Dermis microvascular lymphatic vessel endothelial cell (primary cell): ENCODE measurements around the gene CCM2. TPM values are rescaled to one million over a fixed set of nuclear protein-coding genes. Genes with fewer than 3 reads are reported as not detected.

ENCODE experiments used
- DNase-seq, 2 donors: peaks; one replicate each; pipeline versions ENCODE4 v3.0.0 to v3.0.0-alpha.2; 2010; ENCODE audit warnings: low read depth in 2 of 2
- total RNA-seq: library from RNA; depleted of rRNA; stranded (reverse); fragments of >200 nt; gene quantifications from 2 replicates; pipeline ENCODE4 v1.2.1, GENCODE V29; 2014

Gene CCM2
- total RNA-seq, 1 donor from 2014 or later: 44.4 TPM

DNA sequence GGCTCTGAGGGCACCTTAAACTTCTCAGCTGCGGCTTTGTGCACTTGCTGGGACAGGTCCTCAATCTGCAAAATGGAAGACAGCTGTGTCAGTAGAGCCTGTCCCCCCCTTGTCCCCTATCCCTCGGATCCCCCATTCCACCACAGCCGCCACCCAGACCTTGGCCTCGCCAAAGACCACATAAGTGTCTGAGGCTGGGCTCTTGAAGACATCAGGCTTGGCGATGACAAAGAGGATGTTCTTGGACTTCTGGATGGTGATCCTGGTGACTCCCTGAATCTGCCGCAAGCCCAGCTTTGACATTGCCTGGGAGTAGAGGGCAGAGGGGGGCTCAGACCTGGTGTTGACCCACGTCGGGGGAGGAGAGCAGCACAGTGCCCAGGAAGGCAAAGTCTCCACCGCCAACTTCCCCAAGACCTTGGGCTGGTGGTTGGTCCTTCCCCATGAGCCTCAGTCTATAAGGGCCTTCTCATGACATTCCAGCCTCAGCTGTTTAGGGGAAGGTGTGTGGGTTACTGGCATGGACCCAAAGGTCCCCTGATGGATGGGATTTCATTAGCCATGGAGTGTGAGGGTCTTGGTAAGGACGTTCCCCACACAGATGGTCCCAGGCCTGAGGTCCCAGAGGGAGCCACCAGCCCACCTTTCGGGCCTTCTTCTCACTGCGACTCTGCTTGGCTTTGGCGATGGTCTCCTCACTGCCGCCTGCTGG, 81.1 kb downstream of the CCM2 start:
- no peak for DNase-seq

DNA sequence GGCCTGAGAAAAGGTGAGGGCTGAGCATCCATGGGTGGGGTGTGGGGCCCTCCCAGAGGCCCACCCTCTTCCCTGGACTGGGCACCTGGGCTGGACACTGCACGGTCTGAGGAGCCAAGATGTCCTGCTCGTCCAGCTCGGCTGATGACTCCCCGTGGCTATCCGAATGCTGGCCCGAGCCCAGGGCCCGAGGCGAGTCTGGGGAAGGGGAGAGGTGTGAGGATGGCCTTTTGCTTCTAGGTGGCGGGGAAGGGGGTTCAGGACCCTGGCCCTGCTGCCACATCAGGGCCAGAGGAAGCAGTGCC, 81.6 kb downstream of the CCM2 start:
- DNase-seq: no peak

DNA sequence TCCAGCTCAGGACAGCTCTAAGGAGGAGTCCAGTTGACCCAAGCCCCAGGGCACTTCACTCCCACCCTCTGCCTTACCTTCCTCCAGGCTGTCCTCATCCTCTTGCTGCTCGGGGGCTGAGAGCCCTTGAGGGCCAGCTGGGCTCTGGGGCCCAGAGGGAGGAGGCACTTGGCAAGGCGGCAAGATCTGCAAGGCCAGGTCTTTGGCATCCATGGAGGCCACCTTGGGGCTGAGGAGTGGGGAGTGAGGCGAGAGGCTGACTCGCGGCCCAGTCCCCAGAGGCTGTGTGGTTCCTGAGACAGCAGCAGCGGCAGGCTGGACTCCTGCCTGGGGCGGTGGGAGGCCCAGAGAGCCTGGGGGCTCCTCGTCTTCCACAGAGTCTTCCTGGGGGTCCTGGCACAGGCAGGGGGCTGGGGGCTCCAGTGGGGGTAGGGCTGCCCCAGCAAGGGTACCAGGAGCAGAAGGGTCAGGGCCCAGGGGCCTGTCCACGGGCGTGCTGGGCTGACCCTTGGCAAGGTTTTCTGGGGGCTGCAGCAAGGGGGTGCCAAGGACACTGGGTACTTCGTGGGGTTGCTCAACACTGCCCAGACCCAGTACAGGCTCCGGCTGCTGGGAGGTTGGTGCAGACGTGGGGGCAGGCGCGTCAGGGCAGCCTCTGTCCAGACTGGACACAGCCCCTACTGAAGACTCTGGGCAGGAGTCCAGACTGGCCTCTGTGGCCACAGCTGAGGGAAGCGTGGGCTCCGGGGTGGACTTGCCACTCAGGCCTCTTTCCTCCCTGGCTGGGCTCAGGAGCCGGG, 82.2 kb downstream of the CCM2 start:
- DNase-seq: no peak

DNA sequence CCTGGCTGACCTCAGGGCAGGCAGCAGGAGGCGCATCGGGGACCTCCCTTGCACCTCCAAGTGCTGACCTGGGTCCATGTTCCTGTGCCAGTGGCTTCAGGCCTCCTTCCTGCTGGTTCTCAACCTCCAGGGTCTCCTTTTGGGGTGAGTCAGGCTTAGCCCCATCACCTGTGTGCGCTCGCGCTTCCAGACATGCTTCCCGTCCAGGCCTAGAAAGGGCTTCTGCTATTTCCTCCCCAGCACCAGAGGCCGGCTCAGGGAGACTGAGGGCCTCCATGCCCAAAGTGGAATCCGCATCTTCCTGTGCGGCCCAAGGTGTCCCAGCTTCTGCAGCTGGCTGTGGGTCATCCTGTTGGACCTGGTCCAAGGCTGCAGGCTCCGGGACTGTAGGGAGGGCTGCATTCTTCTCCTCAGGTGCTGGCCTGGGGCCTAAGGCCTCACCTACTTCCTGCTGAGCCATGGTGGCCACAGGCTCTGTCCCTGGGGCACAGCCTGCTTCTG, 82.9 kb downstream of the CCM2 start:
- DNase-seq: no peak

DNA sequence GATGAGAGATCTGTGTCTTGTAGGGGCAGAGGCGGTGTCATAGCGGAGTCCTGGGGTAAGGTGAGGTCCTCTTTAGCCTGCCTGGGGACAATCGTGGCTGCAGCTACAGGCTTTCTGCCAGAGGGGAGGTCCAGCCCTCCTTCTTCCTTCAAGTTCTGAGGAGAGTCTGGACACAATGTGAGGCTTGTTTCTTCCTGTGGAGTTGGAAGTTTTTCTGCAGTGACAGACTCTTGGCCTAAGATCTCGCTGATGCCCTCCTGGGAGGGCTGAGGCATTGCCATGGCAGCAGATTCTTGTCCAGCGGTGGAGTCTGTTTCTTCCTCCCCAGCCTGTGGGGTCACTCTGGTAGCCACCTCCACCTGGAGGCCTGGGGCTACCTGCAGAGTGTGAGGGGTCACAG, 84.3 kb downstream of the CCM2 start:
- no peak for DNase-seq

DNA sequence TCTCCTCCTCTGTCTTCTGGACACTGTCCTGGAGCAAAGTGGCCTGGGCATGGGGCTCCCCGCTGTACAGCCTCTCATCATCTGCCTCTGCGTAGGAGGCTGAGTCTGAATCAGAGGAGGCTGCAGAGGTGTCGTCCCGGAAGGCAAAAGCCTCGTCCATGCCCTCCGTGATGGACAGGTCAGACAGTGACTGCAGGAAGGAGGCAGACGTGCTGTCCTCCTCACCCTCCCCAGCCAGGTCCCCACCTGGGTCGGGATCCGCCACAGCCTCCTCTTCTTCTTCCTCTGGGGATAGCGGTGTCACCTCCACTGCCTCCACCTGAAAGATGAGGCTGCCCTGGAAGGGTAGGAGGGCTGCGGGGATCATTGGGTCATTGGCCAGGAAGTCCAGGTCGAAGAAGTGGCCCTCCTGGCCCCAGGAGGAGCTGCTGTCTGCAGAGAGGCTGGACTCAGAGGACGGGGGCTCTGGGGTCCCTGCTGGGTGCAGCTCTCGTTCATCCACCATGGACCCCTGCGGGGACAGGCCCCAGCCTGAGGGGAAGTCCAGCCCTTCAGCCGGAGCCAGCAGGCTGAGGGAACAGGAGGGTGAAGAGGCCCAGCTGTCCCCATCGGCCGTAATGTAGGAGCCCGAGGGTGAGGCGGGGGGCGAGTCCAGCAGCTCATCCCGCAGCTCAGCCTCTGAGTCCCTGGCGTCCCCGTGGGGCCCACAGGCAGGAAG, 85.1 kb downstream of the CCM2 start:
- no peak for DNase-seq

DNA sequence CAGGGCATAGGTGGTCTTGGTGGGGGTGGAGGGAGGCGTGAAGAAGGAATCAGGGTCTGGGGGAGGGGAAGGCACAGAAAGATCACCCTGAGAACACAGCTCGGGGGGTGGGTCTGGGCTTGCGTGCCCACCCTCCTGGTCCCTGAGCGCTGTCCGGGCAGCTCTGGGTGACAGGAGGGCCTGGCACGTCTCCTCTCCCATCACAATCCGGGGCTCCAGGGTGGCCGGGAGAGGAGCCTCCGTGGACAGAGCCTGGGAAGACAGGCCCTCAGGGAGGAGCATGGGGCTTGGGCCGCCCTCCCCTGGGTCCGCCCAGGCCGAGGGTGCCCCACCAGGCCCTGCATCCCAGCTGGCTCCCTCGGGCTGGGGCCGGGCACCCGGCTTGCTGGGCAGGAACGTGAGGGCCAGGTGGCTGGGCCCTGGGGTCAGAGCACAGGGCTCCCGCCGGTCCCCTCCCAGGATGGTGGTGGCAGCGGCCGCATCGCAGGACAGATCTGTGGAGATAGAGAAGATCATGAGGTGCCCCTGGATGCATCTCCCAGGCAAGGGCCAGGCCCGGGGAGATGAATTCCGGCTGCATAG, 85.7 kb downstream of the CCM2 start:
- DNase-seq: no peak

DNA sequence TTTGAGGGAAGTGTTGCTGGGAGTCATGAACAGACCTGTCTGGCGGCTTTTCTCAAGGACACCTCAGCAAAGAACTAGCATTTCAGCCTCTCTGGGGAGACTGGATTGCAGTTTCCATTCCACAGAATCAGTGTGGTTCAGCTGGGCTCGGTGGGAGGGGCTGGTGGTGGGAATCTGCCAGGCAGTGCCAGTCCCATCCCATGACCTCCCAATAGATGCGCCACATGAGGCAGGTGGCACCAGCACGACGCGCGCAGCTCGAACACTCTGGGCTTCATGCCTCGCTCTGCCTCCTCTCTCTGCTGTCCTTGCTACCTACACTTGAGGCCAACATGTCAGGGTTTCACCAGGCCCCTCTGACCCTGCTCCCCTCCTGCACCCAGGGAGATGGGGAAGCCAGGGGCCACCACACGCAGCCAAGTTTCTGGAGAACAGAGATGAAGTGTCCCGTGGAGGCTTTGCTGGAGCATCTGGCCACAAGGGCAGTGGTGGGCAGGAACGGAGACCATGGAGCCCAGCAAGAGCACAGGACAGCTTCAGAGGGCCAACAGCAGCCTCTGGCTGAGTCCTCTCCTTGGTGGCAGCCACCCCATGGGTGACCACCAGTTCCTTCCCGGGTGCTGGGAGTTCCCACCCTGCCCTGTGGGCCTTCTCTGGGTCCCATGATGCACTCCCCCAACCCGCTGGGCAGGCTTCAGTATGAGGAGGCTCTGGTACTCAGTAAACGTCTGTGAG, 86.5 kb downstream of the CCM2 start:
- DNase-seq: no peak

DNA sequence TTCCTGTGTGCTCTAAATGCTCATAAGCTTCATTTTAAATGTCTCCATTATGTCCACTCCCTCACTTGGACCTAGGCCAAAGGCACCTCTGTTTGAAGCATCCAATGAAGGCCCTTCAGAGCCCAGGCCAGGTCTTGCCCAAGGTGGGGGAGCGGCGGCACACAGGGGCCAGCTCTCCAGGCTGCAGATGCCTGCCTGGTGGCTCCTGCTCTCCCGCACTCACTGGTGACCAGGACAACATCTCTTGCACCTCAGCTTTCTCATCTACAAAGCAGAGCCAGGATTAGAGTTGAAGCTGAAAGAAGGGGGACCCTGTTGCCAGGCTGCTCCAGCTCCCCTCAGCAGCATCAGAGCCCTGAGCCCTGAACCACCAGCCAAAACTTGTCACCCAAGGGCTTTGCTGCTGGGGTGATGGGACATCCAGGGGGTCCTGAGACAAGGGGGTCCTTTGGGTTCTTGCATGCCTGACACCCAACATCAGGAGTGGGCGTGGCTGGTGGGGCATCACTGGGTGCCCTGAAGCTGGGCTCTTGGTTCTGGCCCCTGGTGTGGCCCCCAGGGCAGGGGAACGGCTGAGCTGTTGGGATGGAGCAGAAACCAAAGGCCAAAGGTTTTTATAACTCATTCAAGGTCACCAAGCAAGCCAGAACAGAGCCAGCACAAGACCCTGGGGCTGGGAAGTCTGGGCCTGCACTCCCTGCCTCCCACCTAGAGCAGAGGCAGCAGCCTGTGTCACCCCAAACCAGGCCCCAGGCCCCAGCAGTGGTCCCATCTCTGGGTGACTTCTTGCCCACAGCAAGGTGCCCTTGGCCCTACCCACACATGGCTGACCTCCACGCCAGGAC, 87.5 kb downstream of the CCM2 start:
- DNase-seq: no peak

DNA sequence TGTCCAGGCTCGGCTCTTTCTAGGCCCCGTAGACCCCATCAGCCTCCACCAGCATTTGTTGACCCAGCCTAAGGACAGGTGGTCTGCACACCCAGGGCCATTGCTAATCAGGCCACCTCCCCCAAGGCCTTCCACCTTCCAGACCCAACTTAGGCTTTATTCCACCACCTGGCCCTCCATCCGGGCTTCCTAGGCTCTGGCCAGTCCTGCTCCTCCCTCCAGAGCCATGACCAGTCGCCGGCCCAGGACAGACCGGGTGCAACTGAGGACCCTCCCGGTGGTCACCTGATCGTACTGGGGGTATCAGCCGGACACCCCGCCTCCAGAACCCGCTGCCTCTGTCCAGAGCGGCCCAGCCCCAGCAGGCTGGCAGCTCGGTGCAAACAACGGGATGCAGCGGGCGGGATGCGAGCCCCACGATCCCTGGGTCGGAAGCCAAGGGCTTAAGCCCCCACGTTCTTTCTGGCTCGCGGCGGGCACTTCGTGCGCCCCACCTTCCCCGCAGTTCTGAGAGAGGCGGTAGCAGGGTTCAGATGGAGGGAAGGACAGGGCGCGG, 88.2 kb downstream of the CCM2 start:
- no peak for DNase-seq

DNA sequence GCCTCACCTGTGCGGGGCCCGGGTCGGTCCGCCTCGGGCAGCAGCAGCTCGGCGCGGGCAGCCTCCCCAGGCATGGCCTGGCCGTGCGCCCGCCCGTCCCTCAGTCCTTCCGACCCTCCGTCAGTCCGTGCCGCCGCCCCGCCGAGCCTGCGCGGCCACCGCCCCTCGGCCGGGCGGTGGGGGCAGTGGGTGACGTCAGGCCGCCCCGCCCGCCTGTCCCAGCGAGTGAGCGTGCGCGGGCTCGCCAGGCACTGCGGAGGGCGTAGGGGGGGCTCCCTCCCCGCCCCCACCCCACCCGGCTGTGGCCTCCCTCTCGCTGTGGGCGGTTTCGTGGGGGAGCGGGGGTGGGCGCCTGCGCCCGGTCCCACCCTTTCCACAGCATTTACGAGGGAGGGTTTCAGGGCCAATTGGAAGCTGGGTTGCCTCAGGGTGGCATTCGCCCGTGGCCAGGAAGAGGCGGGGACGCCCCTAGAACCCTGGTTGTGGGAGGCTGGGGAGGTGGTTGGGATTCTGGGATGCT, 88.9 kb downstream of the CCM2 start, which contains the start of gene NACAD:
TSS of gene NACAD (minus strand) at position 149 of the 520 bp plus-strand sequence. CDS start at position 74, 75 bp downstream.
- peak in 1 of 2 donors; percentile 49 for DNase-seq

DNA sequence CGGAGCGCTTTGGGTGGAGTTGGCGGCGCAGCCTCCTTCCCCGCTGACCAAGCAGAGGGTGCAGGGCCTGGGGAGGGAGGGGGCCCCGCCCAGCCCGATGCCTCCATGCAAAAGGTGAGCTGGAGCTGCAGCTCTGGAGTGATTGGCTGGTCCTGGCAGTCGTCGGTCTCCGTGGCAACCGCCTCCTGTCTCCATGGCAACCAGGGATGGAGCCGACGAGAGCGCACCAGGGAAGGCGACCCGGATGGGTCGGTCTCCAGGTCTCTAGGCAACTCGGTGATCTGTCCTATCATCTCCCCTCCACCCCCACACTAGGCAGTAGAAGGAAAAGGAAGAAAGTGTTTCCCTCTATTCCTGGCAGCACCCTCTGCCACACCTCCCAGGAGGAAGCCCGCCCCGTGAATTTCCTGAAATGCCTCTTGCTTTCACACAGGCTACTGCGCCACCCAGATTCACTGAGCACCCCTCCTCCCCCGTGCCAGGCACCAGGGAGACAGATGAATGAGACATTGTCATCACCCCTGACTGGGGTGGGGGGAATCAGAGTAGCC, 89.4 kb downstream of the CCM2 start:
- DNase-seq: peak; percentile 17 to 33

DNA sequence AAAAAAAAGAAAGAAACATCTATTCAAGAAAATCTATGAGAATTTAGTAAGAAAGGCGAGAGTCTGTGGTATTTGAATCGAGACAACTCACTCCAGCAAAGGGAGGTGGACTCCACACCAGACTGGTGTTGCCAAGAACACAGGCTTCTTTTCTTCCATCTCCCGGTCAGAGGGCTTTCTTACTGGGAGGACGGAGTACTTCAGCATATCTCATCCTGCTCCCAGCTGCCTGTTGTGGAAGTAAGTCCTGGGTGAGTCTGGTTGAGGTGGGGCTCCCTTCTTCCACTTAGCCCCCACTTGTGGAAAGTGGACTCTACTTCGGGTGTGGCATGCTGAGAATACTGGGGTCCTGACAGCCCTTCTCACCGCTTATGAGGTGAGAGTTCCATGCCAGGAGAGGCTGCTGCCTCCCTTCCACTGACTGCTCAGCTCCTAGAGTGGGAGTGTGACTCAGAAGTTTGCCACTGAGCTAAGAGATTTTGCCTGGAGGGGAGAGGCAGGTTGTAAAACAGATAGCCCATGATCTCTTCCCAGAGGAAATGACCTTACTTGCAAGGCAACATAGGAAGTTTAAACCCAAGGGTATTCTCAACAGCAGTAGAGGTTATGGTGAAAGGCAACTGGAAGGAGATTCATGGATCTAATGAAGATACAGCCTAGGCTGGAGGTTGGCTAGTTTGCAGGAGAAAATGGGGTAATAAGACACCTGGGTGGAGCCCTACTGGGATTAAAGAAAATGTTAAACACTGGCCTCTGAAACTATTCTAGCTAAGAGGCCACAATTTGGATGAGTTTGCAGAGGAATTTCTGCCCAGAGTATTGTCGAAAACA, 92.3 kb downstream of the CCM2 start:
- no peak for DNase-seq

DNA sequence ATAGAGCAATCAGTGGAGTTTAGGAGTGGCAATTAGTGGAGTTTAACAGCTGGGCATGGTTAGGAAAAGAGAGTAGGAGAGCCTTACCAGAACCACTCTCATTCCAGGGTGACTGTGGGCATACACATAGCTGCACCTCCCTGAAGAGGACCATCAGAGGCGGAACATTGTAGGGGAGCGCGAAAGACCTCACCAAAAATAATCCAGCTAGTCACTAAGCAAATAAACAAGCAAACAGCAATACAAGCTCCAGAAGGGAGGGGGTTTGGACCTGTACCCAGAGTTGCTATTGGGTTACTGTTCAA, 92.9 kb downstream of the CCM2 start:
- DNase-seq: no peak

DNA sequence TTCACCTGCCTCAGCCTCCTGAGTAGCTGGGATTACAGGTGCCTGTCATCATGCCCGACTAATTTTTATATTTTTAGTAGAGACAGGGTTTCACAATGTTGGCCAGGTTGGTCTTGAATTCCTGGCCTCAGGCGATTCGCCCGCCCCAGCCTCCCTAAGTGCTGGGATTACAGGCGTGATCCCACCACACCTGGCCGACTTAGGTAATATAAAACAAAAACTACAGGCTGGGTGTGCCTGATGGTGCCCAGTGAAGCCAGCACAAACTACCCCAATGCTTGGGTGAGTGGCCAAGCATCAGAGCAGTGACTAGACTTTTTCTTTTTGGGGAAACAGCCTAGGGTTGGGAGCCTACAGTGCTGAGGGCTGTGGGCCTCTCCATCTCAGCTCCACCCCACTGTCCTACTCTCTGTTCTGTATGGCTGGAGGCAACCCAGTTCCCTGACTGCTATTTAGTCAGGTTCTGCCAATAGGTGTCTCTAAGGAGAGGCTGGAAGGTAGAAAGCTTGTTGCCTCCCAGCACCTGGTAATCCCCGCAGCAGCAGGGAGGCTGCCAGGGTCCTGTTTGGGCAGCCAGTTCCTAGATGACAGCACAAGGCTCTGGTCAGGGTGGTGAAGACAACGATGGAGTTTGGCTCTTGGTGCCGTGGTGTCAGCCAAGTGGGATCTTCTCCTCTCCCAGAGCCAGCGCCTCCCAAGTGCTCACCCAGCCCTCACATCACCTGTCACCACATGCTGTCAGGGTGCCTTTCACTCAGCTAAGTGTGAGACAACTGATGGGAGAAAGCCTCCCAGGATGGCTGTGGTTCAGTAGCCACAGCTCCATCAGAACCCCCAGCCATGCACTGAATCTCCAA, 99.2 kb downstream of the CCM2 start:
- DNase-seq: no peak

DNA sequence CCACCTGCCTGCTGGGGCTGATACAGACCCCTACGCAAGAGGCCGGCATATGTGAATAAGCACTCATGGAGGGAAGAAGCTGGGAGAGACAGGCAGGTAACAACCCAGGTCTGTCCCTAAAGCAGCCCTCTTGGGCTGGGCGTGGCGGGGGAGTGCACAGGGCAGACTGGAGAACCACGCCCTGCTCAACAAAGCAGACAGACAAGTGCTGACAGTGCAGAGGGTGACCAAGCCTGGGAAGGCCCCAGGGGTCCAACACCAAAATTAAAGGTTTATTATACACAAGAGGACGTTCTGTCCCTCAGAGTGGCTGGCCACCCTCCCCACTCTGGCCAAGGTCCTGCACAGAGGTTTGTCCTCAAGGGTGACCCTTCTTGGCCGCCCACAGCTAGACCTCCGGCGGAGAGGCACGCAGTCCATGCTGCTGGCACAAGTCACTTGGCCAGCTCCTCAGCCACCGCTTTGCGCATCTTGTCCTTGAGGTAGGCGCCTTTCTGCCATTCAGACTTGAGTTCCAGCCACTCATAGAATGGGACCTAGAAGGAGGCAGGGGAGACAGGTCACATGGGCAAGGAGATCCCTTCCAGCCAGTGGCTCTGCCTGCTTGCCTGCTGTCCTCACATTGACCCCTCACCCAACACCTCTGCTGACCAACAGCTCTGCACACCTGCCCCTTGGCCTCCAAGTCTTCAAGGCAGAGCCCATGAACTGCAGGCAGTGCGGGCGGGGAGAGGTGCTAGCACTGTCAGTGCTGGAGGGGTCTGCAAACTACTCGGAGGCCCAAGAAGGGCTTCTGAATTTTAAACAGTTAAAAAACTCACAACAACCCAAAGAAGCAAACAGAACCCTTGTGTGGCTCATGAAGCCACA, 100.1 kb downstream of the CCM2 start:
- DNase-seq: no peak
